Measurements from ENCODE around the gene MINK1. TPM values are rescaled to one million over a fixed set of nuclear protein-coding genes. Genes with fewer than 3 reads are reported as not detected.

Gene MINK1
- total and polyA plus RNA-seq, 10 of the 15 experiments (the other 5 are each of a cell fraction or from before 2014, with no cell fraction given), result 0.08 to 55.6 (median 15.0) TPM

GRCh38 chr17:4854111-4854681 lies 21.1 kb downstream of the MINK1 start (continued):
- TF ChIP-seq CBX3 (IDR thresholded peaks at IDR 0.05; ENCODE audit: borderline replicate concordance, low read depth), result no peak

GRCh38 chr17:4856271-4856936 lies 23.3 kb downstream of the MINK1 start:
- Histone ChIP-seq H3K9ac (ENCODE audit: control insufficient read depth, insufficient read depth, low read length) (no peak overlapping the region), H3K4me3 (no peak overlapping the region), H3K9me3 (replicated peaks; ENCODE audit: control insufficient read depth, insufficient read depth, low read length) (no peaks in the 10 kb centered on the region), H3K79me2 (ENCODE audit: control insufficient read depth, insufficient read depth, low read length) (no peaks in the 10 kb centered on the region; the same call in 1 of the 2 replicates), H2AFZ (ENCODE audit: control insufficient read depth, low read depth, low read length) (no peak overlapping the region), H4K20me1 (ENCODE audit: control insufficient read depth, insufficient read depth) (no peaks in the 10 kb centered on the region), H3K27ac (ENCODE audit: control insufficient read depth, insufficient read depth) (no peak overlapping the region), H3K4me1 (ENCODE audit: control insufficient read depth, insufficient read depth, low read length) (no peaks in the 10 kb centered on the region), H3K27me3 (replicated peaks in 1 of 2; ENCODE audit: control insufficient read depth in 2 of 2, insufficient read depth in 2 of 2, low read length in 1 of 2) (no peaks in the 10 kb centered on the region), H3K36me3 (ENCODE audit: control insufficient read depth in 2 of 2, insufficient read depth in 2 of 2, low read length in 1 of 2) (peaks cover 1 to 3% of the 10 kb centered on the region in 2 experiments; a peak in 3 of 4 replicates), H3K4me2 (ENCODE audit: control insufficient read depth, insufficient read depth) (no peak overlapping the region)
- 95% methylated on average over 17 of the region's 17 CpGs for WGBS (ENCODE audit: insufficient coverage, insufficient replicate concordance, low lambda C conversion rate, missing lambda C conversion rate)
- ChIA-PET CTCF (no interaction called here), RAD21 (ENCODE audit: unreplicated experiment) (interaction anchor here (0.7 kb wide), 1 partner anchor 593 kb away, joined by 3 read pairs; no protein-coding TSS in a partner anchor), SMC1A (ENCODE audit: uncharacterized antibody, unreplicated experiment) (no interaction called here), POLR2A (no interaction called here)
- FAIRE-seq (no peak), DNase-seq (ENCODE audit: low read depth, low spot score) (no peak), ATAC-seq (no peak)
- TF ChIP-seq CHD1 (IDR thresholded peaks at IDR 0.05; ENCODE audit: low read depth, low read length) (no peak), RELA (IDR thresholded peaks at IDR 0.05; ENCODE audit: borderline replicate concordance, partially characterized antibody) (no peak), NR2C2 (IDR thresholded peaks at IDR 0.05; ENCODE audit: borderline replicate concordance, control insufficient read depth, insufficient read length, low read depth) (no peak), KAT2A (conservative IDR thresholded peaks at IDR 0.05; ENCODE audit: control insufficient read depth, low read depth, low read length) (no peak), BCL3 (IDR thresholded peaks at IDR 0.05; ENCODE audit: borderline replicate concordance, insufficient read depth, low read depth, low read length, poor library complexity, severe bottlenecking) (no peak), ETV6 (conservative IDR thresholded peaks at IDR 0.05 in 1 of 2, IDR thresholded peaks at IDR 0.05 in 1 of 2; ENCODE audit: borderline replicate concordance in 1 of 2, low read depth in 1 of 2) (no peak), SREBF2 (IDR thresholded peaks at IDR 0.05; ENCODE audit: low read length) (no peak), MEF2B (IDR thresholded peaks at IDR 0.05; ENCODE audit: partially characterized antibody, poor library complexity, severe bottlenecking) (no peak), PAX5 (IDR thresholded peaks at IDR 0.05; ENCODE audit: borderline replicate concordance, low read depth, low read length) (no peak), IKZF1 (conservative IDR thresholded peaks at IDR 0.05) (no peak), ATF3 (IDR thresholded peaks at IDR 0.05; ENCODE audit: borderline replicate concordance, extremely low read depth, low read depth, low read length) (no peak), STAT1 (conservative IDR thresholded peaks at IDR 0.05) (no peak), NR2C1 (IDR thresholded peaks at IDR 0.05) (no peak), POLR2AphosphoS5 (IDR thresholded peaks at IDR 0.05; ENCODE audit: low read length) (no peak), ZZZ3 (IDR thresholded peaks at IDR 0.05; ENCODE audit: control insufficient read depth, insufficient read length, low read depth) (no peak), JUNB (IDR thresholded peaks at IDR 0.05) (no peak), RFX5 (IDR thresholded peaks at IDR 0.05; ENCODE audit: low read depth, low read length) (no peak), POLR2A (IDR thresholded peaks at IDR 0.05; ENCODE audit: low read depth, low read length) (no peak), KDM1A (IDR thresholded peaks at IDR 0.05; ENCODE audit: borderline replicate concordance) (no peak), BACH1 (IDR thresholded peaks at IDR 0.05; ENCODE audit: borderline replicate concordance) (no peak)
- intact Hi-C loops (cut with micrococcal nuclease; ENCODE audit: unreplicated experiment) (no loop called here), in situ Hi-C loops (cut with MboI) (no loop called here)
- no TSS peak for BruUV-seq (replicated peaks)
